Measurements from ENCODE around the gene PDE3A. TPM values are rescaled to one million over a fixed set of nuclear protein-coding genes. Genes with fewer than 3 reads are reported as not detected.

The PDE3A gene
- total RNA-seq, 1 donor from 2014 or later = 1.3 TPM

GRCh38 chr12:20505056-20505455, 136.7 kb downstream of the PDE3A start:
- TF ChIP-seq, protein P1, sequence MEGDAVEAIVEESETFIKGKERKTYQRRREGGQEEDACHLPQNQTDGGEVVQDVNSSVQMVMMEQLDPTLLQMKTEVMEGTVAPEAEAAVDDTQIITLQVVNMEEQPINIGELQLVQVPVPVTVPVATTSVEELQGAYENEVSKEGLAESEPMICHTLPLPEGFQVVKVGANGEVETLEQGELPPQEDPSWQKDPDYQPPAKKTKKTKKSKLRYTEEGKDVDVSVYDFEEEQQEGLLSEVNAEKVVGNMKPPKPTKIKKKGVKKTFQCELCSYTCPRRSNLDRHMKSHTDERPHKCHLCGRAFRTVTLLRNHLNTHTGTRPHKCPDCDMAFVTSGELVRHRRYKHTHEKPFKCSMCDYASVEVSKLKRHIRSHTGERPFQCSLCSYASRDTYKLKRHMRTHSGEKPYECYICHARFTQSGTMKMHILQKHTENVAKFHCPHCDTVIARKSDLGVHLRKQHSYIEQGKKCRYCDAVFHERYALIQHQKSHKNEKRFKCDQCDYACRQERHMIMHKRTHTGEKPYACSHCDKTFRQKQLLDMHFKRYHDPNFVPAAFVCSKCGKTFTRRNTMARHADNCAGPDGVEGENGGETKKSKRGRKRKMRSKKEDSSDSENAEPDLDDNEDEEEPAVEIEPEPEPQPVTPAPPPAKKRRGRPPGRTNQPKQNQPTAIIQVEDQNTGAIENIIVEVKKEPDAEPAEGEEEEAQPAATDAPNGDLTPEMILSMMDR (IDR thresholded peaks at IDR 0.05; ENCODE audit: partially characterized antibody, unreplicated experiment) = no peak
- Mint-ChIP-seq H3K27ac (ENCODE audit: unreplicated experiment) (no peak overlapping the region), H3K36me3 (ENCODE audit: unreplicated experiment) (no peaks in the 10 kb centered on the region), H3K4me3 (ENCODE audit: unreplicated experiment) (no peak overlapping the region), H3K27me3 (ENCODE audit: unreplicated experiment) (no peaks in the 10 kb centered on the region), H3K4me1 (ENCODE audit: low read depth, unreplicated experiment) (peaks cover 3% of the 10 kb centered on the region), H3K9me3 (ENCODE audit: unreplicated experiment) (no peaks in the 10 kb centered on the region)
- DNase-seq = no peak

- no peak overlapping the region for H3K4me3 Mint-ChIP-seq (ENCODE audit: unreplicated experiment)
- no peak for DNase-seq
- no peaks in the 10 kb centered on the region for H3K9me3 Mint-ChIP-seq (ENCODE audit: unreplicated experiment)
- H3K27ac Mint-ChIP-seq (ENCODE audit: unreplicated experiment) = no peak overlapping the region
- TF ChIP-seq, protein P1 (IDR thresholded peaks at IDR 0.05; ENCODE audit: partially characterized antibody, unreplicated experiment) = no peak
- no peaks in the 10 kb centered on the region for H3K27me3 Mint-ChIP-seq (ENCODE audit: unreplicated experiment)
- H3K4me1 Mint-ChIP-seq (ENCODE audit: low read depth, unreplicated experiment) = peaks cover 3% of the 10 kb centered on the region
- H3K36me3 Mint-ChIP-seq (ENCODE audit: unreplicated experiment) = no peaks in the 10 kb centered on the region
Measured at GRCh38 chr12:20507056-20507455, 138.7 kb downstream of the PDE3A start.

DNA sequence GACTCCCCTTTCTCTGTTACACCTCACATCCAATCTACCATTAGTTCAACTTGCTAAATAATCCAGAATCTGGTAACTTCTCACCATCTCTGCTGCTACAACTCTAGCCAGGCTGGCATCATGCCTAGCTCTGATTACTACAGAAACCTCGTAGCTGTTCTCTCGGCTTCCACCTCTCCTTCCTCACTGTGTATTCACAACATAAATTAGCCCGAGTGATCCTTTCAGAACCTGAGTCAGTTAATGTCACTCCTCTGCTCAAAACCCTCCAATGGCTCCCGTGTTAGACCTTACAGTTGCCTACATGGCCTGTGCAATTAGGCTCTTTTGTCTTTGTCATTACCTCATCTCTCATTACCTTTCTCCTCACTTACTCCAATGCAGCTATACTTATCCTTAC, 139.4 kb downstream of the PDE3A start:
- DNase-seq = no peak
- no peaks in the 10 kb centered on the region for H3K27me3 Mint-ChIP-seq (ENCODE audit: unreplicated experiment)
- H3K4me1 Mint-ChIP-seq (ENCODE audit: low read depth, unreplicated experiment) = peaks cover 3% of the 10 kb centered on the region
- no peak overlapping the region for H3K4me3 Mint-ChIP-seq (ENCODE audit: unreplicated experiment)
- H3K27ac Mint-ChIP-seq (ENCODE audit: unreplicated experiment) = no peak overlapping the region
- TF ChIP-seq, protein P1 (IDR thresholded peaks at IDR 0.05; ENCODE audit: partially characterized antibody, unreplicated experiment) = no peak
- no peaks in the 10 kb centered on the region for H3K36me3 Mint-ChIP-seq (ENCODE audit: unreplicated experiment)
- H3K9me3 Mint-ChIP-seq (ENCODE audit: unreplicated experiment) = no peaks in the 10 kb centered on the region

GRCh38 chr12:20508359-20508758, 140.0 kb downstream of the PDE3A start:
- no peak for DNase-seq
- Mint-ChIP-seq H3K27ac (ENCODE audit: unreplicated experiment) (no peak overlapping the region), H3K9me3 (ENCODE audit: unreplicated experiment) (no peaks in the 10 kb centered on the region), H3K36me3 (ENCODE audit: unreplicated experiment) (no peaks in the 10 kb centered on the region), H3K4me3 (ENCODE audit: unreplicated experiment) (no peak overlapping the region), H3K27me3 (ENCODE audit: unreplicated experiment) (no peaks in the 10 kb centered on the region), H3K4me1 (ENCODE audit: low read depth, unreplicated experiment) (peaks cover 3% of the 10 kb centered on the region)
- TF ChIP-seq, protein P1 (IDR thresholded peaks at IDR 0.05; ENCODE audit: partially characterized antibody, unreplicated experiment) = no peak

- Mint-ChIP-seq H3K9me3 (ENCODE audit: unreplicated experiment) (no peaks in the 10 kb centered on the region), H3K4me3 (ENCODE audit: unreplicated experiment) (no peak overlapping the region), H3K27ac (ENCODE audit: unreplicated experiment) (no peak overlapping the region), H3K27me3 (ENCODE audit: unreplicated experiment) (no peaks in the 10 kb centered on the region), H3K4me1 (ENCODE audit: low read depth, unreplicated experiment) (peaks cover 3% of the 10 kb centered on the region), H3K36me3 (ENCODE audit: unreplicated experiment) (no peaks in the 10 kb centered on the region)
- TF ChIP-seq, protein P1 (IDR thresholded peaks at IDR 0.05; ENCODE audit: partially characterized antibody, unreplicated experiment) = no peak
- no peak for DNase-seq
Measured at GRCh38 chr12:20508962-20509361, 140.6 kb downstream of the PDE3A start.

All from glutamatergic neuron (in vitro differentiated cells).